ENCODE data around the gene PSMF1.

PSMF1 gene

GRCh38 chr20:1118336-1119127 is at the start of gene PSMF1:
Gene PSMF1, plus strand, starts transcription at chr20:1118602. Its CDS starts 172 bp downstream, at chr20:1118774.
- DNase-seq: peak; percentile 93

GRCh38 chr20:1072258-1072657 is 46.1 kb upstream of the PSMF1 start:
- no peak for DNase-seq

- DNase-seq: no peak
Observed at GRCh38 chr20:1075616-1076015, 42.8 kb upstream of the PSMF1 start.

GRCh38 chr20:1081891-1082290 is 36.5 kb upstream of the PSMF1 start:
- no peak for DNase-seq

- no peak for DNase-seq
Observed at GRCh38 chr20:1083431-1084080, 34.8 kb upstream of the PSMF1 start.

GRCh38 chr20:1085492-1086276 is 32.7 kb upstream of the PSMF1 start:
- DNase-seq: no peak

GRCh38 chr20:1086277-1087213 is 31.9 kb upstream of the PSMF1 start:
- DNase-seq: no peak

GRCh38 chr20:1087311-1087905 is 31.0 kb upstream of the PSMF1 start:
- DNase-seq: no peak

- DNase-seq: no peak
Observed at GRCh38 chr20:1094751-1095150, 23.7 kb upstream of the PSMF1 start.

GRCh38 chr20:1101533-1101932 is 16.9 kb upstream of the PSMF1 start:
- DNase-seq: no peak

GRCh38 chr20:1102016-1102415 is 16.4 kb upstream of the PSMF1 start:
- DNase-seq: no peak

GRCh38 chr20:1103751-1104150 is 14.7 kb upstream of the PSMF1 start:
- no peak for DNase-seq

GRCh38 chr20:1105599-1106194 is 12.7 kb upstream of the PSMF1 start:
- no peak for DNase-seq

GRCh38 chr20:1107176-1107575 is 11.2 kb upstream of the PSMF1 start:
- no peak for DNase-seq

GRCh38 chr20:1108437-1108920 is 9.9 kb upstream of the PSMF1 start:
- peak; percentile 1 for DNase-seq

GRCh38 chr20:1112908-1113307 is 5.5 kb upstream of the PSMF1 start:
- no peak for DNase-seq

GRCh38 chr20:1118004-1118335 is 432 bp upstream of the PSMF1 start:
- DNase-seq: no peak

GRCh38 chr20:1119128-1119505 is 715 bp downstream of the PSMF1 start:
- no peak for DNase-seq

- DNase-seq: no peak
Observed at GRCh38 chr20:1119524-1119923, 1.1 kb downstream of the PSMF1 start.

GRCh38 chr20:1121429-1121828 is 3.0 kb downstream of the PSMF1 start:
- DNase-seq: no peak

All from NCI-H1105 treated with DMSO at 0.1 percent for 48 hours (cell line).